GM21423 (cell line): ENCODE results near the gene CTNNA1.

ENCODE experiments used
- ATAC-seq: cut with Tn5 transposase; IDR thresholded peaks from one replicate; pipeline ENCODE4 v1.9.1; 2021; ENCODE audit warnings: mild to moderate bottlenecking, moderate library complexity; ENCODE audit not compliant: unreplicated experiment

Gene CTNNA1

DNA sequence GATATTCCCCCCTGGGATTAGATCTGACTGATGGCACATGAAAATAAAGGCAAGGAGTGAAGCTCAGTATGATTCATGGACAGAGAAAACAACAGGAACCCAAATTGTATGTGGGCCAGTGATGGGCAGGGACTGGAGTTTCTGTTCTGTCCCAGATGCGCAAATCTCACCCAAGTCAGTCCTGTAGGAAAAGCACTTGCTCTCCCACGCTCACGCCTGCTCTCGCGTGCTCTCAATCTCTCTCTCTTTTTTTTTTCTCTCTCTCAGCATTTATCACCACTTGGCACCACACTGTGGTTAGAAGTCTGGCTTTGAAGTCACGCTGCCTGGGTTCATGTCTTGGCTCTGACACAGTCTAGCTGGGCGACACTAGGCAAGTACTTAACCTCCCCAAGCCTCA lies 228.4 kb downstream of the CTNNA1 start:
- no peak for ATAC-seq

DNA sequence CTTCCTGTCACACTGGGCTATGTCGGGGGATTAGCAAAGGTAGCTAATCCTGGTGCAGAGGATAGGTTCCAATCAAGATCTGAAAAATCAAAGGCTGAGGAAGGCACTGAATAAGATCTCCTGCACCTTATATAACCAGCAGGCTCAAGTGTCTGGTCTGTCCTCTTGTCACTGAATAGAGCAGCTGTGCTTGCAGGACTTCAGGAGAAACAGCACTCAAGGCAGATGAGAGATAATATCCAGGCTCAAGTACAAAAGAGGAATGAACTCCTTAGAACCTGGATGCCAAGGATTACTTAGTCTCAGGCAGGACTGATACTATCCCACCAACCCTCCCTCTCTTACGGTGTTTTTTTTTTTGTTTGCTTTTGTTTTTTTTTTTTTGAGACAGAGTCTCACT lies 230.8 kb downstream of the CTNNA1 start:
- no peak for ATAC-seq
